IgD-negative memory B cell (primary cell): Measurements from ENCODE around the gene PAPSS1. TPM values are rescaled to one million over a fixed set of nuclear protein-coding genes. Genes with fewer than 3 reads are reported as not detected.

Source experiments
- H3K27ac Mint-ChIP-seq, 3 donors: one replicate each; pipeline ENCODE4 v1.8.0; 2020 to 2022; ENCODE audit warnings: mild to moderate bottlenecking in 3 of 3, mixed read lengths in 3 of 3, moderate library complexity in 1 of 3
- H3K27me3 Mint-ChIP-seq: one replicate; pipeline ENCODE4 v1.8.0; 2021; ENCODE audit warnings: mixed read lengths
- H3K36me3 Mint-ChIP-seq: one replicate; pipeline ENCODE4 v1.8.0; 2020; ENCODE audit warnings: mild to moderate bottlenecking, mixed read lengths
- H3K4me1 Mint-ChIP-seq, 3 donors: one replicate each; pipeline ENCODE4 v1.8.0; 2020 to 2022; ENCODE audit warnings: mixed read lengths in 3 of 3, mild to moderate bottlenecking in 1 of 3
- H3K4me3 Mint-ChIP-seq, 4 donors: one replicate each; pipeline ENCODE4 v1.8.0; 2020 to 2022; ENCODE audit warnings: mild to moderate bottlenecking in 4 of 4, mixed read lengths in 4 of 4, moderate library complexity in 3 of 4
- H3K9me3 Mint-ChIP-seq, 3 donors: one replicate each; pipeline ENCODE4 v1.8.0; 2020 to 2021; ENCODE audit warnings: mixed read lengths in 3 of 3, mild to moderate bottlenecking in 1 of 3
- polyA plus RNA-seq: library from polyadenylated mRNA; unstranded; fragments of 300-500 nt; fragmentation: Illumina TruSeq; gene quantifications from one replicate; pipeline ENCODE4 v1.2.3, GENCODE V29; 2021

Gene PAPSS1
- polyA plus RNA-seq, 1 donor from 2014 or later: 52.4 TPM

- Mint-ChIP-seq H3K9me3 (no peaks in the 10 kb centered on the region), H3K36me3 (peaks cover 29% of the 10 kb centered on the region), H3K27me3 (no peaks in the 10 kb centered on the region), H3K4me1 (peaks cover 0 to 2% (median 0%) of the 10 kb centered on the region in 3 donors), H3K27ac (no peak overlapping the region), H3K4me3 (no peak overlapping the region)
Observed at GRCh38 chr4:107640197-107640596, 79.8 kb downstream of the PAPSS1 start.

- no peaks in the 10 kb centered on the region for H3K4me1 Mint-ChIP-seq
- no peaks in the 10 kb centered on the region for H3K27me3 Mint-ChIP-seq
- peaks cover 0 to 2% (median 0%) of the 10 kb centered on the region in 3 donors for H3K9me3 Mint-ChIP-seq
- no peak overlapping the region for H3K27ac Mint-ChIP-seq
- H3K4me3 Mint-ChIP-seq: no peak overlapping the region
- H3K36me3 Mint-ChIP-seq: peaks cover 21% of the 10 kb centered on the region
Observed at GRCh38 chr4:107635735-107636134, 84.3 kb downstream of the PAPSS1 start.

- Mint-ChIP-seq H3K9me3 (peaks cover 1 to 7% (median 3%) of the 10 kb centered on the region in 3 donors), H3K36me3 (peaks cover 35% of the 10 kb centered on the region), H3K27me3 (no peaks in the 10 kb centered on the region), H3K27ac (no peak overlapping the region), H3K4me3 (peak overlapping the region in 1 of 4 donors; percentile 17), H3K4me1 (peaks cover 0 to 5% (median 5%) of the 10 kb centered on the region in 3 donors)
Observed at GRCh38 chr4:107631560-107631959, 88.5 kb downstream of the PAPSS1 start.

GRCh38 chr4:107630185-107630705 lies 89.8 kb downstream of the PAPSS1 start:
- Mint-ChIP-seq H3K9me3 (peaks cover 1 to 7% (median 3%) of the 10 kb centered on the region in 3 donors), H3K4me3 (no peak overlapping the region), H3K27me3 (no peaks in the 10 kb centered on the region), H3K36me3 (peaks cover 35% of the 10 kb centered on the region), H3K4me1 (peaks cover 0 to 7% (median 5%) of the 10 kb centered on the region in 3 donors), H3K27ac (no peak overlapping the region)

- Mint-ChIP-seq H3K4me1 (peaks cover 0 to 7% (median 5%) of the 10 kb centered on the region in 3 donors), H3K4me3 (peak overlapping the region in 1 of 4 donors; percentile 67), H3K9me3 (peaks cover 1 to 7% (median 3%) of the 10 kb centered on the region in 3 donors), H3K36me3 (peaks cover 39% of the 10 kb centered on the region), H3K27me3 (no peaks in the 10 kb centered on the region), H3K27ac (peak overlapping the region in 1 of 3 donors; percentile 3)
Observed at GRCh38 chr4:107629318-107629717, 90.7 kb downstream of the PAPSS1 start.

- H3K4me1 Mint-ChIP-seq: peaks cover 0 to 8% (median 5%) of the 10 kb centered on the region in 3 donors
- no peak overlapping the region for H3K4me3 Mint-ChIP-seq
- H3K36me3 Mint-ChIP-seq: peaks cover 50% of the 10 kb centered on the region
- no peaks in the 10 kb centered on the region for H3K27me3 Mint-ChIP-seq
- peaks cover 3 to 16% (median 7%) of the 10 kb centered on the region in 3 donors for H3K9me3 Mint-ChIP-seq
- H3K27ac Mint-ChIP-seq: no peak overlapping the region
Observed at GRCh38 chr4:107625391-107625902, 94.6 kb downstream of the PAPSS1 start.

GRCh38 chr4:107624024-107624423 lies 96.0 kb downstream of the PAPSS1 start:
- Mint-ChIP-seq H3K27ac (no peak overlapping the region), H3K9me3 (peaks cover 0 to 13% (median 6%) of the 10 kb centered on the region in 3 donors), H3K4me3 (no peak overlapping the region), H3K4me1 (peaks cover 0 to 4% (median under 1%) of the 10 kb centered on the region in 3 donors), H3K36me3 (peaks cover 45% of the 10 kb centered on the region), H3K27me3 (no peaks in the 10 kb centered on the region)

GRCh38 chr4:107622006-107622405 lies 98.0 kb downstream of the PAPSS1 start:
- H3K27me3 Mint-ChIP-seq: no peaks in the 10 kb centered on the region
- H3K36me3 Mint-ChIP-seq: peaks cover 44% of the 10 kb centered on the region
- H3K27ac Mint-ChIP-seq: no peak overlapping the region
- H3K9me3 Mint-ChIP-seq: peaks cover 0 to 13% (median 6%) of the 10 kb centered on the region in 3 donors
- peaks cover 0 to 7% (median 5%) of the 10 kb centered on the region in 3 donors for H3K4me1 Mint-ChIP-seq
- no peak overlapping the region for H3K4me3 Mint-ChIP-seq

GRCh38 chr4:107619731-107620130 lies 100.3 kb downstream of the PAPSS1 start:
- Mint-ChIP-seq H3K4me3 (no peak overlapping the region), H3K27ac (no peak overlapping the region), H3K9me3 (peaks cover 0 to 13% (median 6%) of the 10 kb centered on the region in 3 donors), H3K4me1 (peaks cover 0 to 5% (median 4%) of the 10 kb centered on the region in 3 donors), H3K36me3 (peaks cover 35% of the 10 kb centered on the region), H3K27me3 (no peaks in the 10 kb centered on the region)

GRCh38 chr4:107619066-107619465 lies 101.0 kb downstream of the PAPSS1 start:
- Mint-ChIP-seq H3K27me3 (no peaks in the 10 kb centered on the region), H3K9me3 (peaks cover 0 to 12% (median 5%) of the 10 kb centered on the region in 3 donors), H3K4me3 (no peak overlapping the region), H3K36me3 (peaks cover 34% of the 10 kb centered on the region), H3K27ac (no peak overlapping the region), H3K4me1 (peaks cover 0 to 5% (median 4%) of the 10 kb centered on the region in 3 donors)

- peaks cover 0 to 8% (median 3%) of the 10 kb centered on the region in 3 donors for H3K9me3 Mint-ChIP-seq
- peaks cover 31% of the 10 kb centered on the region for H3K36me3 Mint-ChIP-seq
- H3K4me3 Mint-ChIP-seq: no peak overlapping the region
Observed at GRCh38 chr4:107618656-107619055, 101.4 kb downstream of the PAPSS1 start.

GRCh38 chr4:107616838-107617389 lies 103.1 kb downstream of the PAPSS1 start:
- no peak overlapping the region for H3K4me3 Mint-ChIP-seq
- peaks cover 0 to 4% (median 0%) of the 10 kb centered on the region in 3 donors for H3K9me3 Mint-ChIP-seq
- peaks cover 34% of the 10 kb centered on the region for H3K36me3 Mint-ChIP-seq
- H3K27ac Mint-ChIP-seq: no peak overlapping the region
- peaks cover 0 to 5% (median 3%) of the 10 kb centered on the region in 3 donors for H3K4me1 Mint-ChIP-seq
- no peaks in the 10 kb centered on the region for H3K27me3 Mint-ChIP-seq

More at GRCh38 chr4:107618656-107619055, 101.4 kb downstream of the PAPSS1 start:
- H3K27ac Mint-ChIP-seq: no peak overlapping the region
- H3K27me3 Mint-ChIP-seq: no peaks in the 10 kb centered on the region
- peaks cover 0 to 5% (median 3%) of the 10 kb centered on the region in 3 donors for H3K4me1 Mint-ChIP-seq

- H3K27ac Mint-ChIP-seq: no peak overlapping the region
- no peak overlapping the region for H3K4me3 Mint-ChIP-seq
- peaks cover 31% of the 10 kb centered on the region for H3K36me3 Mint-ChIP-seq
- no peaks in the 10 kb centered on the region for H3K27me3 Mint-ChIP-seq
- H3K9me3 Mint-ChIP-seq: peaks cover 0 to 4% (median 0%) of the 10 kb centered on the region in 3 donors
- H3K4me1 Mint-ChIP-seq: peaks cover 0 to 5% (median 3%) of the 10 kb centered on the region in 3 donors
Observed at GRCh38 chr4:107615809-107616208, 104.2 kb downstream of the PAPSS1 start.

GRCh38 chr4:107603430-107603829 lies 116.6 kb downstream of the PAPSS1 start:
- Mint-ChIP-seq H3K4me3 (no peak overlapping the region), H3K36me3 (no peaks in the 10 kb centered on the region), H3K27ac (no peak overlapping the region), H3K4me1 (no peaks in the 10 kb centered on the region), H3K9me3 (no peaks in the 10 kb centered on the region), H3K27me3 (no peaks in the 10 kb centered on the region)

- Mint-ChIP-seq H3K27ac (no peak overlapping the region), H3K9me3 (peaks cover 0 to 3% (median 0%) of the 10 kb centered on the region in 3 donors), H3K36me3 (peaks cover 2% of the 10 kb centered on the region), H3K4me3 (no peak overlapping the region), H3K4me1 (no peaks in the 10 kb centered on the region), H3K27me3 (no peaks in the 10 kb centered on the region)
Observed at GRCh38 chr4:107600983-107601382, 119.1 kb downstream of the PAPSS1 start.
